Uterus (tissue), 4 donors: ENCODE results near the gene GBA2. TPM values are rescaled to one million over a fixed set of nuclear protein-coding genes. Genes with fewer than 3 reads are reported as not detected.
A peak's percentile ranks its signal among the peaks of the same experiment; 100 is the strongest.

Source experiments
- DNase-seq, 2 donors: peaks; one replicate each; pipeline ENCODE4 v3.0.0-alpha.2; 2019 to 2020
- H3K27ac ChIP-seq, 2 donors: fragments of 200-600 bp; sonication (generic); 1 replicate in 1 of 2; 2 replicates in 1 of 2; pipeline ENCODE4 v1.5.1; 2016 to 2018
- H3K27me3 ChIP-seq, 2 donors: fragments of 200-600 bp; sonication (generic); one replicate each; pipeline ENCODE4 v1.5.1; 2018 to 2019; ENCODE audit warnings: control low read depth in 1 of 2
- H3K36me3 ChIP-seq, 2 donors: fragments of 200-600 bp; sonication (generic); one replicate each; pipeline ENCODE4 v1.5.1; 2019; ENCODE audit warnings: control low read depth in 1 of 2
- H3K4me1 ChIP-seq, 2 donors: fragments of 200-600 bp; sonication (generic); one replicate each; pipeline ENCODE4 v1.5.1; 2018 to 2019; ENCODE audit warnings: control low read depth in 1 of 2
- H3K4me3 ChIP-seq, 2 donors: fragments of 200-600 bp; sonication (generic); 1 replicate in 1 of 2; 2 replicates in 1 of 2; pipeline ENCODE4 v1.5.1; 2018 to 2019; ENCODE audit warnings: mild to moderate bottlenecking in 1 of 2
- H3K9me3 ChIP-seq, 2 donors: fragments of 200-600 bp; sonication (generic); one replicate each; pipeline ENCODE4 v1.5.1; 2019; ENCODE audit warnings: control low read depth in 1 of 2
- POLR2A ChIP-seq, 2 donors: fragments of 450-650 bp; IDR thresholded peaks; one replicate each; pipeline ENCODE4 v1.6.1; 2016; ENCODE audit warnings: antibody characterized with exemption in 2 of 2, mild to moderate bottlenecking in 1 of 2, moderate library complexity in 1 of 2
- intact Hi-C: fragments of 100-400 bp; cut with DNase I; formaldehyde crosslinking; loops from one replicate; pipeline ENCODE4 v1.15.1; 2023; ENCODE audit warnings: low total_unique reads
- total RNA-seq, 4 donors: library from RNA; depleted of rRNA in 3 of 4; stranded (reverse); fragments of >200 nt in 3 of 4; gene quantifications; one replicate each; pipeline versions ENCODE4 v1.1.0 to v1.2.4, GENCODE V29; 2014 to 2023
- TF ChIP-seq, protein P1 (sequence below), 4 experiments: fragments of 200-600 bp in 2 of 4; fragments of 450-650 bp in 2 of 4; sonication (generic) in 2 of 4; IDR thresholded peaks; one replicate each; pipeline ENCODE4 v1.5.1; 2016 to 2019; ENCODE audit warnings: antibody characterized with exemption in 4 of 4, mild to moderate bottlenecking in 2 of 4, moderate library complexity in 1 of 4
- donor health status: DM: yes; HTN: yes; CAD: no.

The GBA2 gene
- total RNA-seq, 4 donors from 2014 or later = 26.9 to 104 (median 42.1) TPM

DNA sequence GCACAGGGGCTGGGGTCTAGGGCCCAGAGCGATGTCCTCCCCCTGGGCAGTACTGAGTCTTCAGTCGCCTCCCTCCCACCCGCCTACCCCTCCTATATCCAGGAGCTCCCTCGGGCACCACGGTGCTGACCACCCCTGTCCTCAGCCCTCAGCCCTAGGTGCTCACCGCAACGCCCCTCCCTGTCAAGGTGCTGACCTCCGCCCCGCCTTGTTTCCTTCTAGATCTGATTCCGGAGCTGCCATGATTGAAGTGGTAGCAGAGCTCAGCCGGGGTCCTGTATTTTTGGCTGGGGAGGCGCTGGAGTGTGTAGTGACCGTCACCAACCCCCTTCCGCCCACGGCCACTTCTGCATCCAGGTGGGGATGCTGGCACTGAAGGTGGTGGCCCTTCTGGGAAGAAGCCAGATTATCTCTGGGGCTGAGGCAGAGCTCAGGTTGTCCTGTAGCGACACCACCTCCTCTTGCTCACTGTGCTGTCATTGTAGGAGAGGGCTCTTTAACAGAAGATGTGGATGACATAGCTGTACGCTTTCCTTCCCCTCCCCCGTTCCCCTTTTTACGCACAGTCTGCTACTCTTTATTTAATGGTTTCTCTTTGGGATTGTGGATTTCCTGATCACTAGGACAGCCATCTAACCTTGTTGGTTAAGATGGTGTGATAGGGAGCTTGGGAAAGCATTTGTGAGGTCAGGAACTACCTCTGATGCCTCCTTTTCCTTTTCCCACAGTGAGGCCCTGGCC is 657 bp upstream of the GBA2 start:
- H3K4me1 ChIP-seq = peaks cover 0 to 18% of the 10 kb centered on the region in 2 donors
- no peak for TF ChIP-seq POLR2A (IDR thresholded peaks at IDR 0.05)
- TF ChIP-seq, protein P1, sequence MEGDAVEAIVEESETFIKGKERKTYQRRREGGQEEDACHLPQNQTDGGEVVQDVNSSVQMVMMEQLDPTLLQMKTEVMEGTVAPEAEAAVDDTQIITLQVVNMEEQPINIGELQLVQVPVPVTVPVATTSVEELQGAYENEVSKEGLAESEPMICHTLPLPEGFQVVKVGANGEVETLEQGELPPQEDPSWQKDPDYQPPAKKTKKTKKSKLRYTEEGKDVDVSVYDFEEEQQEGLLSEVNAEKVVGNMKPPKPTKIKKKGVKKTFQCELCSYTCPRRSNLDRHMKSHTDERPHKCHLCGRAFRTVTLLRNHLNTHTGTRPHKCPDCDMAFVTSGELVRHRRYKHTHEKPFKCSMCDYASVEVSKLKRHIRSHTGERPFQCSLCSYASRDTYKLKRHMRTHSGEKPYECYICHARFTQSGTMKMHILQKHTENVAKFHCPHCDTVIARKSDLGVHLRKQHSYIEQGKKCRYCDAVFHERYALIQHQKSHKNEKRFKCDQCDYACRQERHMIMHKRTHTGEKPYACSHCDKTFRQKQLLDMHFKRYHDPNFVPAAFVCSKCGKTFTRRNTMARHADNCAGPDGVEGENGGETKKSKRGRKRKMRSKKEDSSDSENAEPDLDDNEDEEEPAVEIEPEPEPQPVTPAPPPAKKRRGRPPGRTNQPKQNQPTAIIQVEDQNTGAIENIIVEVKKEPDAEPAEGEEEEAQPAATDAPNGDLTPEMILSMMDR (IDR thresholded peaks at IDR 0.05) = no peak
- H3K27ac ChIP-seq = peak overlapping the region; percentile 83 to 90
- H3K9me3 ChIP-seq = no peaks in the 10 kb centered on the region
- DNase-seq = peak in 1 of 2 donors; percentile 50
- no peaks in the 10 kb centered on the region for H3K27me3 ChIP-seq
- no peaks in the 10 kb centered on the region for H3K36me3 ChIP-seq
- peak overlapping the region; percentile 66 to 91 for H3K4me3 ChIP-seq
- intact Hi-C loops = no loop called here

DNA sequence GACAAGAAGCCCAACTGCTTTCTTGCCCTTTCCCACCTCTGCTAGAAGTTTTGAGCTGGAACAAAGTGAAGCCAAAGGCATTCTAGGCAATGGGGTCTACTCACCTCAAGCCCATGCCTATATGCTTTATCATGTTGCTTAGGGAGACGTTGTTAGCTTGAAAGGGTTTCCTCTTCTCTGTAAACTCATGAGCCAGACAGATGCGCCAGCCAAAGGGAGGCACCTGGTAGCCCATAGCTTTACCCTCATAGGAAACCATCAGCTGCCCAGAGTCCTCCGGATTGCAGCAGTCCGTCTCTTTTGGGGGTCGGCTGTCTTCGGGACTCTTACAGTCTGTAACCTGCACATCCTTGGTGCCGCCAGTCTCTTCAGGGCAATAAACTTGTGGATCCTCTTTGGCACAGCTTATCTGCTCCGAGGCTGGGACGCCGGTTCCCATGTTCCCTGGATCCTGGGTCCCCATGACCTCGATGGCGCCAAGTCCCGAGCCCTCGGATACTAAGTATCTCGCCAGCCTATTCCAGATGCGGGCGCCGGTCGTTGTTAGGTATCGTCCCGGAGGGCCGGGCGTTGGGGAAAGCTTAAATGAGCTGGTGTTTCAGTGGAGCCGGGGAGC is 678 bp downstream of the GBA2 start:
- intact Hi-C loops = no loop called here
- no peak for TF ChIP-seq POLR2A (IDR thresholded peaks at IDR 0.05)
- TF ChIP-seq, protein P1 (IDR thresholded peaks at IDR 0.05) = no peak
- peaks cover 0 to 18% of the 10 kb centered on the region in 2 donors for H3K4me1 ChIP-seq

DNA sequence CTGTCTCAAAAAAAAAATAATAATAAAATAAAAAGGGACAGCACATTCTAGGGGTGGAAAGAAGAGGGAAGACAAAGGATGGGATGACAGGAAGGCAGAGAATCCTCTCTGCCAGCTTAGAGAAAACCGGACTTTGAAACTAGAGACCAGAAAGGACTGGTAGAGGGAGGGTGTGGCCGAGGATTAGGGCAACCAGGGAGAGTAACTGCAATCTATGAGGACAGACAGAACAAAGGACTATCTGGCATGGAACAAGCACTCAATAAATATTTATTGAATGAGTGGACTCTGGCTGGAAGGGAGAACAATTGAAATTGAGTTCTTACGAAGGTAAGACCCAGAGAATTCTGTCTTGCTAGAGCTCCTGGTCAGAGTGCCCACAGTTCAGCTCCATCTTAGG is 2.4 kb downstream of the GBA2 start:
- TF ChIP-seq POLR2A (IDR thresholded peaks at IDR 0.05) = no peak
- TF ChIP-seq, protein P1 (IDR thresholded peaks at IDR 0.05) = no peak
- Histone ChIP-seq H3K4me1 (peaks cover 0 to 18% of the 10 kb centered on the region in 2 donors), H3K4me3 (peak overlapping the region; percentile 66 to 91), H3K27ac (no peak overlapping the region), H3K27me3 (no peaks in the 10 kb centered on the region), H3K9me3 (no peaks in the 10 kb centered on the region), H3K36me3 (no peaks in the 10 kb centered on the region)
- intact Hi-C loops = no loop called here
- no peak for DNase-seq

More for the DNA sequence above, 678 bp downstream of the GBA2 start:
- Histone ChIP-seq H3K4me3 (peak overlapping the region; percentile 66 to 91), H3K36me3 (no peaks in the 10 kb centered on the region), H3K9me3 (no peaks in the 10 kb centered on the region), H3K27ac (peak overlapping the region; percentile 83 to 90), H3K27me3 (no peaks in the 10 kb centered on the region)
- no peak for DNase-seq

DNA sequence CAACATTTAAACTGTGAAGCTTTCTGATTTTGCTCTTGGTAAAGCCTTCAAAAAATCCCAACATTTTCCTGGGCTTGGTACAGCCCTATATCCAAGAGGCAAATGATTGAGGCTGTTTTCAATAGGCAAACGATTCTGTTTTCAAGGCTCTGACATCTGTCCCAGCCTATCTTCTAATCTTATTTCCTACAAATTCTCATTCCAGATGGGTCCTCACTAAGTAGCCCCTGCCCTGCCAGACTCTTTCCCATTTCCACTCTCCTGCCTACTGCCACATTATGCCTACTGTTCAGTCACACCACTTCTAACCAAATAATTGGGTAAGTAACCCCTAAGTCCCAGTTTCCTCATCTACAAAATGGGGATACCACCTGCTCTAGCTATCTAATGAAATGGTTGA is 3.5 kb downstream of the GBA2 start:
- Histone ChIP-seq H3K36me3 (no peaks in the 10 kb centered on the region), H3K4me1 (peaks cover 0 to 18% of the 10 kb centered on the region in 2 donors), H3K27ac (no peak overlapping the region), H3K9me3 (no peaks in the 10 kb centered on the region), H3K4me3 (no peak overlapping the region), H3K27me3 (no peaks in the 10 kb centered on the region)
- DNase-seq = no peak
- TF ChIP-seq POLR2A (IDR thresholded peaks at IDR 0.05) = no peak
- TF ChIP-seq, protein P1 (IDR thresholded peaks at IDR 0.05) = no peak
- intact Hi-C loops = no loop called here

DNA sequence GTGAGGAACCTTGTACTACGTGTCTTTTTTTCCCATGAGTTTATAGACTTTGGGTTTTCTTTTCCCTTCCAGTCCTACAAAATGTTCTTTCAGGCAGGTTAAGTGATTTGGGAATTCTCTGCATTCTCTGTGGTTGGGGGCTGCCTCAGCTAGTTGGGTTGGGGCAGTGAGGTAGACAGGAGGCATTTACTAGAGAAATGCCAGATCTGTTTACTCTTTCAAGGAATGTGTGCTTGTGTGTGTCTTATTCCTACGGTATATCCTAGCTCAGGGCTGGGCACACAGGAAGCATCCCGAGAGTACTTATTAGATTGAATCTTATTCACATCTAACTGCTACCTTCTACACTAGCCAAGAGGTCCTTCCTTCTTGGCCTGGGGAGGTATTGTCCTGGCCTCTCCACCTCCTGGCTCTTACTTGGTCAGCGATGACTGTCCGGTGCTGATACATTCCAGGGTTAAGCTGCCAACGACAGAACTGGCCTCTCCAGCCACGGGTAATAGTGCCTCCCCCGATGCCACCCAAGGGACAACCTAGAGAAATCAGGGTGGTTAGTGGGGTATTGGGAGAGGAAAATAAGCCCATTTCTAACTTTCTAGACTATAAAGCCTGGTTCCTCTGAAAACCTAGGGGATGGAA is 5.0 kb downstream of the GBA2 start:
- Histone ChIP-seq H3K27ac (no peak overlapping the region), H3K4me1 (peaks cover 0 to 15% of the 10 kb centered on the region in 2 donors)
- TF ChIP-seq, protein P1 (IDR thresholded peaks at IDR 0.05) = no peak
- TF ChIP-seq POLR2A (IDR thresholded peaks at IDR 0.05) = no peak

More for the DNA sequence above, 5.0 kb downstream of the GBA2 start:
- Histone ChIP-seq H3K9me3 (no peaks in the 10 kb centered on the region), H3K36me3 (no peaks in the 10 kb centered on the region), H3K27me3 (no peaks in the 10 kb centered on the region), H3K4me3 (no peak overlapping the region)
- intact Hi-C loops = no loop called here
- DNase-seq = no peak
